Measurements from ENCODE around the gene TNNT2.

GRCh38 chr1:201319631-201320030 lies 57.8 kb downstream of the TNNT2 start:
- TF ChIP-seq, protein P1, sequence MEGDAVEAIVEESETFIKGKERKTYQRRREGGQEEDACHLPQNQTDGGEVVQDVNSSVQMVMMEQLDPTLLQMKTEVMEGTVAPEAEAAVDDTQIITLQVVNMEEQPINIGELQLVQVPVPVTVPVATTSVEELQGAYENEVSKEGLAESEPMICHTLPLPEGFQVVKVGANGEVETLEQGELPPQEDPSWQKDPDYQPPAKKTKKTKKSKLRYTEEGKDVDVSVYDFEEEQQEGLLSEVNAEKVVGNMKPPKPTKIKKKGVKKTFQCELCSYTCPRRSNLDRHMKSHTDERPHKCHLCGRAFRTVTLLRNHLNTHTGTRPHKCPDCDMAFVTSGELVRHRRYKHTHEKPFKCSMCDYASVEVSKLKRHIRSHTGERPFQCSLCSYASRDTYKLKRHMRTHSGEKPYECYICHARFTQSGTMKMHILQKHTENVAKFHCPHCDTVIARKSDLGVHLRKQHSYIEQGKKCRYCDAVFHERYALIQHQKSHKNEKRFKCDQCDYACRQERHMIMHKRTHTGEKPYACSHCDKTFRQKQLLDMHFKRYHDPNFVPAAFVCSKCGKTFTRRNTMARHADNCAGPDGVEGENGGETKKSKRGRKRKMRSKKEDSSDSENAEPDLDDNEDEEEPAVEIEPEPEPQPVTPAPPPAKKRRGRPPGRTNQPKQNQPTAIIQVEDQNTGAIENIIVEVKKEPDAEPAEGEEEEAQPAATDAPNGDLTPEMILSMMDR (IDR thresholded peaks at IDR 0.05; ENCODE audit: low read length), result no peak
- no peak for TF ChIP-seq EZH2 (optimal IDR thresholded peaks at IDR 0.05; ENCODE audit: low read depth, low read length)
- no peak for TF ChIP-seq EZH2phosphoT487 (IDR thresholded peaks at IDR 0.05; ENCODE audit: low read length)
